Adipocyte (in vitro differentiated cells): Measurements from ENCODE around the gene GRAMD1B.

Experiments
- DNase-seq: peaks from one replicate; pipeline ENCODE4 v3.0.0-alpha.2; 2015; ENCODE audit warnings: low read depth
- H3K27me3 ChIP-seq: replicated peaks from 2 replicates; pipeline ENCODE4 v1.7.0; 2013; ENCODE audit warnings: mild to moderate bottlenecking, low read length, moderate library complexity; ENCODE audit not compliant: control insufficient read depth, insufficient read depth
- H3K36me3 ChIP-seq: 2 replicates; pipeline ENCODE4 v1.7.0; 2013; ENCODE audit warnings: low read length, mild to moderate bottlenecking, moderate library complexity; ENCODE audit not compliant: control insufficient read depth, insufficient read depth, severe bottlenecking
- H3K4me1 ChIP-seq: 2 replicates; pipeline ENCODE4 v1.7.0; 2013; ENCODE audit warnings: mild to moderate bottlenecking, low read length, moderate library complexity; ENCODE audit not compliant: control insufficient read depth, insufficient read depth
- H3K4me3 ChIP-seq: 2 replicates; pipeline ENCODE4 v1.7.0; 2013; ENCODE audit warnings: mild to moderate bottlenecking, low read length, moderate library complexity
- H3K9ac ChIP-seq: 2 replicates; pipeline ENCODE4 v1.7.0; 2013; ENCODE audit warnings: mild to moderate bottlenecking, low read length, moderate library complexity
- H3K9me3 ChIP-seq: 2 replicates; pipeline ENCODE4 v1.7.0; 2013; ENCODE audit warnings: mild to moderate bottlenecking, low read length, moderate library complexity; ENCODE audit not compliant: control insufficient read depth

GRAMD1B gene

GRCh38 chr11:123480290-123480815 lies 50.3 kb downstream of the GRAMD1B start:
- Histone ChIP-seq H3K27me3 (no peaks in the 10 kb centered on the region), H3K36me3 (no peaks in the 10 kb centered on the region), H3K4me3 (no peak overlapping the region), H3K9me3 (no peaks in the 10 kb centered on the region), H3K9ac (no peak overlapping the region), H3K4me1 (peaks cover 14% of the 10 kb centered on the region)
- no peak for DNase-seq

- H3K36me3 ChIP-seq = no peaks in the 10 kb centered on the region
- no peak overlapping the region for H3K9ac ChIP-seq
- no peak overlapping the region for H3K4me3 ChIP-seq
- no peaks in the 10 kb centered on the region for H3K9me3 ChIP-seq
- DNase-seq = no peak
- peaks cover 9% of the 10 kb centered on the region for H3K4me1 ChIP-seq
- no peaks in the 10 kb centered on the region for H3K27me3 ChIP-seq
Measured at GRCh38 chr11:123480882-123481281, 50.8 kb downstream of the GRAMD1B start.

GRCh38 chr11:123481640-123482039 lies 51.6 kb downstream of the GRAMD1B start:
- H3K27me3 ChIP-seq = no peaks in the 10 kb centered on the region
- no peak overlapping the region for H3K4me3 ChIP-seq
- no peak overlapping the region for H3K9ac ChIP-seq
- H3K4me1 ChIP-seq = peaks cover 8% of the 10 kb centered on the region
- H3K36me3 ChIP-seq = no peaks in the 10 kb centered on the region
- no peaks in the 10 kb centered on the region for H3K9me3 ChIP-seq
- DNase-seq = no peak

- H3K27me3 ChIP-seq = no peaks in the 10 kb centered on the region
- no peak overlapping the region for H3K4me3 ChIP-seq
- no peak overlapping the region for H3K9ac ChIP-seq
- no peaks in the 10 kb centered on the region for H3K36me3 ChIP-seq
- no peak for DNase-seq
- H3K4me1 ChIP-seq = peaks cover 8% of the 10 kb centered on the region
- H3K9me3 ChIP-seq = no peaks in the 10 kb centered on the region
Measured at GRCh38 chr11:123482218-123482617, 52.1 kb downstream of the GRAMD1B start.

GRCh38 chr11:123483058-123483457 lies 53.0 kb downstream of the GRAMD1B start:
- Histone ChIP-seq H3K27me3 (no peaks in the 10 kb centered on the region), H3K4me3 (no peak overlapping the region), H3K9me3 (no peaks in the 10 kb centered on the region), H3K9ac (no peak overlapping the region), H3K4me1 (peaks cover 8% of the 10 kb centered on the region), H3K36me3 (no peaks in the 10 kb centered on the region)
- DNase-seq = no peak

- H3K36me3 ChIP-seq = no peaks in the 10 kb centered on the region
- no peak for DNase-seq
Measured at GRCh38 chr11:123483466-123483865, 53.4 kb downstream of the GRAMD1B start.

GRCh38 chr11:123484448-123484847 lies 54.4 kb downstream of the GRAMD1B start:
- no peak for DNase-seq
- H3K27me3 ChIP-seq = no peaks in the 10 kb centered on the region
- H3K4me3 ChIP-seq = no peak overlapping the region
- no peaks in the 10 kb centered on the region for H3K9me3 ChIP-seq
- H3K36me3 ChIP-seq = no peaks in the 10 kb centered on the region
- H3K4me1 ChIP-seq = peaks cover 5% of the 10 kb centered on the region
- H3K9ac ChIP-seq = no peak overlapping the region

More at GRCh38 chr11:123483466-123483865, 53.4 kb downstream of the GRAMD1B start:
- no peaks in the 10 kb centered on the region for H3K9me3 ChIP-seq
- peaks cover 5% of the 10 kb centered on the region for H3K4me1 ChIP-seq
- no peaks in the 10 kb centered on the region for H3K27me3 ChIP-seq
- no peak overlapping the region for H3K9ac ChIP-seq
- H3K4me3 ChIP-seq = no peak overlapping the region

- no peaks in the 10 kb centered on the region for H3K27me3 ChIP-seq
- H3K4me3 ChIP-seq = no peak overlapping the region
- no peak for DNase-seq
- no peak overlapping the region for H3K9ac ChIP-seq
- H3K9me3 ChIP-seq = no peaks in the 10 kb centered on the region
- no peaks in the 10 kb centered on the region for H3K36me3 ChIP-seq
- H3K4me1 ChIP-seq = no peaks in the 10 kb centered on the region
Measured at GRCh38 chr11:123487157-123487744, 57.2 kb downstream of the GRAMD1B start.

- no peaks in the 10 kb centered on the region for H3K9me3 ChIP-seq
- no peaks in the 10 kb centered on the region for H3K27me3 ChIP-seq
- H3K9ac ChIP-seq = no peak overlapping the region
- no peaks in the 10 kb centered on the region for H3K36me3 ChIP-seq
- H3K4me1 ChIP-seq = no peaks in the 10 kb centered on the region
- DNase-seq = no peak
- no peak overlapping the region for H3K4me3 ChIP-seq
Measured at GRCh38 chr11:123490527-123490926, 60.5 kb downstream of the GRAMD1B start.

GRCh38 chr11:123491241-123491640 lies 61.2 kb downstream of the GRAMD1B start:
- no peak for DNase-seq

GRCh38 chr11:123493349-123494063 lies 63.4 kb downstream of the GRAMD1B start:
- no peaks in the 10 kb centered on the region for H3K9me3 ChIP-seq
- no peak overlapping the region for H3K4me3 ChIP-seq
- H3K4me1 ChIP-seq = no peaks in the 10 kb centered on the region
- no peaks in the 10 kb centered on the region for H3K36me3 ChIP-seq
- no peak overlapping the region for H3K9ac ChIP-seq
- no peak for DNase-seq
- H3K27me3 ChIP-seq = no peaks in the 10 kb centered on the region

More at GRCh38 chr11:123491241-123491640, 61.2 kb downstream of the GRAMD1B start:
- Histone ChIP-seq H3K4me3 (no peak overlapping the region), H3K4me1 (no peaks in the 10 kb centered on the region), H3K27me3 (no peaks in the 10 kb centered on the region), H3K9ac (no peak overlapping the region), H3K36me3 (no peaks in the 10 kb centered on the region), H3K9me3 (no peaks in the 10 kb centered on the region)
